MCF 10A (cell line): ENCODE results near the gene PTPN23. TPM values are rescaled to one million over a fixed set of nuclear protein-coding genes. Genes with fewer than 3 reads are reported as not detected.
"Not testable (repeated sequence)": the region's sequence is repeated elsewhere in the genome, so short reads cannot be mapped to it uniquely, and the experiment has no call there.

ENCODE experiments used
- BruUV-seq: library from RNA; stranded (reverse); fragments of 400-500 nt; replicated peaks from 2 replicates; lab custom pipeline; 2021; lab: Mats Ljungman, UMichigan
- CTCF ChIA-PET: fragments of 300-600 bp; sonication (Branson Sonifier 250); formaldehyde crosslinking; extraction: SDS; loops from one replicate; lab custom pipeline; 2021; ENCODE audit warnings: antibody characterized with exemption, inconsistent platforms; lab: Yijun Ruan, JAX
- POLR2A ChIA-PET: fragments of 300-600, 350-650 bp; sonication (Branson Sonifier 250); formaldehyde crosslinking; extraction: SDS; loops from one replicate; lab custom pipeline; 2020; ENCODE audit warnings: antibody characterized with exemption, inconsistent platforms; lab: Yijun Ruan, JAX
- DNase-seq: peaks from one replicate; pipeline ENCODE4 v3.0.0-alpha.2; 2018; ENCODE audit not compliant: unreplicated experiment
- H3K27ac Mint-ChIP-seq: one replicate; pipeline ENCODE4 v1.8.0; 2022; ENCODE audit warnings: mild to moderate bottlenecking, low read depth, mixed read lengths; ENCODE audit not compliant: unreplicated experiment
- H3K27me3 Mint-ChIP-seq: one replicate; pipeline ENCODE4 v1.8.0; 2022; ENCODE audit warnings: mixed read lengths; ENCODE audit not compliant: insufficient read depth, unreplicated experiment
- H3K36me3 Mint-ChIP-seq: one replicate; pipeline ENCODE4 v1.8.0; 2022; ENCODE audit warnings: mild to moderate bottlenecking, moderate library complexity, mixed read lengths; ENCODE audit not compliant: insufficient read depth, unreplicated experiment
- H3K4me1 Mint-ChIP-seq: one replicate; pipeline ENCODE4 v1.8.0; 2022; ENCODE audit warnings: mixed read lengths; ENCODE audit not compliant: insufficient read depth, unreplicated experiment
- H3K4me3 Mint-ChIP-seq: one replicate; pipeline ENCODE4 v1.8.0; 2022; ENCODE audit warnings: mild to moderate bottlenecking, moderate library complexity, mixed read lengths; ENCODE audit not compliant: unreplicated experiment
- H3K9me3 Mint-ChIP-seq: one replicate; pipeline ENCODE4 v1.8.0; 2022; ENCODE audit warnings: mixed read lengths; ENCODE audit not compliant: unreplicated experiment
- CTCF ChIP-seq: fragments of 200-600 bp; IDR thresholded peaks from one replicate; pipeline ENCODE4 v1.8.0; 2022; ENCODE audit warnings: antibody characterized with exemption, mild to moderate bottlenecking; ENCODE audit not compliant: unreplicated experiment
- intact Hi-C: fragments of 100-400 bp; cut with micrococcal nuclease; formaldehyde crosslinking; loops from 2 replicates; pipeline ENCODE4 v1.14.1; 2022
- total RNA-seq: library from RNA; stranded (reverse); gene quantifications from 2 replicates; pipeline ENCODE4 v1.2.3, GENCODE V29; 2022

Gene PTPN23
- total RNA-seq, 1 experiment from 2014 or later: 44.5 TPM

GRCh38 chr3:47362701-47363100, 18.1 kb upstream of the PTPN23 start:
- Mint-ChIP-seq H3K4me3 (no peak overlapping the region), H3K36me3 (peaks cover 13% of the 10 kb centered on the region), H3K27me3 (no peaks in the 10 kb centered on the region), H3K9me3 (peaks cover 10% of the 10 kb centered on the region), H3K4me1 (peaks cover 12% of the 10 kb centered on the region), H3K27ac (no peak overlapping the region)
- DNase-seq: no peak
- intact Hi-C loops: no loop called here
- no TSS peak for BruUV-seq
- TF ChIP-seq CTCF: no peak
- CTCF ChIA-PET: interaction anchor here (1.1 to 1.9 kb wide), 2 partner anchors 8 to 38 kb away, joined by 5 to 7 read pairs; no protein-coding TSS in a partner anchor
- POLR2A ChIA-PET: interaction anchor here (0.9 kb wide), 1 partner anchor 18 kb away, joined by 3 read pairs; the partner anchor contains the start of gene PTPN23

GRCh38 chr3:47365213-47366153, 15.3 kb upstream of the PTPN23 start:
- Mint-ChIP-seq H3K9me3 (peaks cover 1% of the 10 kb centered on the region), H3K4me1 (peaks cover 7% of the 10 kb centered on the region), H3K4me3 (no peak overlapping the region), H3K27ac (no peak overlapping the region), H3K36me3 (peaks cover 4% of the 10 kb centered on the region), H3K27me3 (peaks cover 12% of the 10 kb centered on the region)
- no TSS peak for BruUV-seq
- POLR2A ChIA-PET: no interaction called here
- CTCF ChIA-PET: interaction anchor here (0.7 kb wide), 1 partner anchor 552 kb away, joined by 3 read pairs; no protein-coding TSS in a partner anchor
- no peak for TF ChIP-seq CTCF
- peak; percentile 83 for DNase-seq
- intact Hi-C loops: no loop called here

DNA sequence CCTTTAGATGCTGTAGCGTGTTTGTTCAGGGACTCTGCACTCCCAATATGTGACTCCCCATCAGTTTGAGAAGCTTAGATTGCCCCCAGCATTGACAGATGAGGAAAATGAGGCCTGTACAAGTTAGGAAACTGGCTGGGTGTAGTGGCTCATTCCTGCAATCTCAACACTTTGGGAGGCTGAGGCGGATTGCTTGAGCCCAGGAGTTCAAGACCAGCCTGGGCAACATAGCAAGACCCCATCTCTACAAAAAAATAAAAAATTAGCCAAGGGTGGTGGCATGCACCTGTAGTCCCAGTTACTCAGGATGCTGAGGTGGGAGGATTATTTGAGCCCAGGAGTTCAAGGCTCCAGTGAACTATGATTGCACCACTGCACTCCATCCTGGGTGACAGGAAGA, 14.0 kb upstream of the PTPN23 start:
- Mint-ChIP-seq H3K4me3 (no peak overlapping the region), H3K27ac (no peak overlapping the region), H3K9me3 (no peaks in the 10 kb centered on the region), H3K36me3 (no peaks in the 10 kb centered on the region), H3K4me1 (peaks cover 6% of the 10 kb centered on the region), H3K27me3 (peaks cover 12% of the 10 kb centered on the region)
- DNase-seq: no peak
- intact Hi-C loops: no loop called here
- BruUV-seq: no TSS peak
- ChIA-PET POLR2A (no interaction called here), CTCF (no interaction called here)
- no peak for TF ChIP-seq CTCF

GRCh38 chr3:47367631-47368030, 13.2 kb upstream of the PTPN23 start:
- ChIA-PET POLR2A (no interaction called here), CTCF (no interaction called here)
- no peak for TF ChIP-seq CTCF
- H3K9me3 Mint-ChIP-seq: no peaks in the 10 kb centered on the region
- no peak overlapping the region for H3K4me3 Mint-ChIP-seq
- H3K27ac Mint-ChIP-seq: no peak overlapping the region
- intact Hi-C loops: no loop called here
- DNase-seq: no peak
- no peaks in the 10 kb centered on the region for H3K36me3 Mint-ChIP-seq
- H3K4me1 Mint-ChIP-seq: peaks cover 6% of the 10 kb centered on the region
- BruUV-seq: no TSS peak
- H3K27me3 Mint-ChIP-seq: peaks cover 12% of the 10 kb centered on the region

DNA sequence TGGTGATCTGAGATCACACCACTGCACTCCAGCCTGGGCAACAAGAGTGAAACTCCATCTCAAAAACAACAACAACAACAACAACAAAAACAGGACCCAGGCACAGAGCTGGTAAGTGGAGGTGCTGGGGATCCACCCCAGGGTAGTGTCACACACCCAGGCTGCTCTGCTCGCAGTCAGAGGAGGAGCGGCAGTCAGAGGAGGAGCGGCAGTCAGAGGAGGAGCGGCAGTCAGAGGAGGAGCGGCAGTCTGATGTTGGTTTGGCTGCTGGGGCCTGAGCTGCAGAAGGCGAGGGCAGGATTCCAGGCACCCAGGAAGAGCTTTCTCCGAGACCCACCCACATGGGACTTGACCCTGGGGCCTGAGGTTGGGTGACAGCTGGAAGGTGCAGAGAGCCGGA, 10.8 kb upstream of the PTPN23 start:
- not testable (repeated sequence) for BruUV-seq
- POLR2A ChIA-PET: interaction anchor here (1.9 kb wide), 1 partner anchor 11 kb away, joined by 5 read pairs; the partner anchor contains the start of gene PTPN23

More for the DNA sequence above, 10.8 kb upstream of the PTPN23 start:
- H3K27me3 Mint-ChIP-seq: peaks cover 12% of the 10 kb centered on the region
- DNase-seq, H3K27ac Mint-ChIP-seq, H3K4me3 Mint-ChIP-seq, H3K36me3 Mint-ChIP-seq, H3K9me3 Mint-ChIP-seq, H3K4me1 Mint-ChIP-seq: not testable (repeated sequence)
- intact Hi-C loops: loop anchor here (2.0 kb wide), 1 partner anchor 665 kb away; no protein-coding TSS in a partner anchor
- CTCF ChIA-PET: interaction anchor here (0.6 to 2.0 kb wide), 13 partner anchors 8 to 1294 kb away, joined by 3 to 7 read pairs (median 3); partner anchors contain the start of genes KIF9, KLHL18 and PTPN23
